GM06990 (cell line): ENCODE measurements around the gene MYH7.

Experiments used
- DNase-seq: peaks from one replicate; pipeline ENCODE4 v3.0.0-alpha.2; 2011; ENCODE audit not compliant: insufficient read length; ENCODE audit errors: extremely low read depth
- H3K27me3 ChIP-seq: replicated peaks from 2 replicates; pipeline ENCODE4 v1.6.0; 2011; ENCODE audit warnings: low read length; ENCODE audit not compliant: control insufficient read depth, insufficient read depth
- H3K36me3 ChIP-seq: 2 replicates; pipeline ENCODE4 v1.5.1; 2011; ENCODE audit warnings: low read length; ENCODE audit not compliant: control insufficient read depth, insufficient read depth
- H3K4me3 ChIP-seq: replicated peaks from 2 replicates; pipeline ENCODE4 v1.5.1; 2011; ENCODE audit warnings: low read depth, mild to moderate bottlenecking, control low read depth, low read length
- CTCF ChIP-seq: IDR thresholded peaks from 2 replicates; pipeline ENCODE4 v1.5.1; 2011; ENCODE audit warnings: low read length, control low read depth, mild to moderate bottlenecking, inconsistent platforms; ENCODE audit not compliant: insufficient read depth, poor library complexity, severe bottlenecking

MYH7 gene

GRCh38 chr14:23478109-23478759 is 42.8 kb upstream of the MYH7 start:
- TF ChIP-seq CTCF, result peak; percentile 61
- Histone ChIP-seq H3K4me3 (no peak overlapping the region), H3K36me3 (peaks cover 11% of the 10 kb centered on the region)

DNA sequence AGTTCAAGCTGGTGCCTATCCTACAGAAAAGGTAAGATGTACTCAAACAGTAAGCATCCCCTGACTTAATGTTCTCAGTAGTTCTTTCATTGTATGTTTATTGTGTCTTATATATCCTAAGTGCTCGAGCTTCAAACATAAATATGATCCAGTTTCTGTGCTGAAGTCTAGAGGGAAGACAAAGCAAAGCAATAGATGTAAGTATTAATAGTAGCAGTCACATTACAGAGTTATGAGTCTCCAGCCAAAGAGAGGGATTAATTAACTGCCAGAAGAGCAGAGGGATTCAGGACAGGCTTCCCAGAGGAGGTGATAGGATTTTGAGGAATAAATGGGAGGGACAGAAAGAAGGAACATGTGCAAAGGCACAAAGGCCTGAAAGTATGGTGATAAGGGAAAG is 35.5 kb upstream of the MYH7 start:
- DNase-seq, result no peak
- no peak for TF ChIP-seq CTCF
- Histone ChIP-seq H3K4me3 (no peak overlapping the region), H3K36me3 (peaks cover 1% of the 10 kb centered on the region), H3K27me3 (no peaks in the 10 kb centered on the region)

More at GRCh38 chr14:23478109-23478759, 42.8 kb upstream of the MYH7 start:
- DNase-seq, result no peak
- H3K27me3 ChIP-seq, result no peaks in the 10 kb centered on the region

GRCh38 chr14:23469906-23470403 is 34.5 kb upstream of the MYH7 start:
- no peak for TF ChIP-seq CTCF
- no peaks in the 10 kb centered on the region for H3K27me3 ChIP-seq
- peaks cover 1% of the 10 kb centered on the region for H3K36me3 ChIP-seq
- H3K4me3 ChIP-seq, result peak overlapping the region; percentile 85
- no peak for DNase-seq

- H3K27me3 ChIP-seq, result no peaks in the 10 kb centered on the region
- peak within 1 kb of the TSS; percentile 85 for H3K4me3 ChIP-seq
- peaks cover 1% of the 10 kb centered on the region for H3K36me3 ChIP-seq
- TF ChIP-seq CTCF, result peak; percentile 69
- peak; percentile 88 for DNase-seq
Observed at GRCh38 chr14:23469127-23469905, 33.9 kb upstream of the MYH7 start, which contains the start of gene NGDN. TSS of gene NGDN (plus strand) at chr14:23469703. CDS start at chr14:23469716, 13 bp downstream.

DNA sequence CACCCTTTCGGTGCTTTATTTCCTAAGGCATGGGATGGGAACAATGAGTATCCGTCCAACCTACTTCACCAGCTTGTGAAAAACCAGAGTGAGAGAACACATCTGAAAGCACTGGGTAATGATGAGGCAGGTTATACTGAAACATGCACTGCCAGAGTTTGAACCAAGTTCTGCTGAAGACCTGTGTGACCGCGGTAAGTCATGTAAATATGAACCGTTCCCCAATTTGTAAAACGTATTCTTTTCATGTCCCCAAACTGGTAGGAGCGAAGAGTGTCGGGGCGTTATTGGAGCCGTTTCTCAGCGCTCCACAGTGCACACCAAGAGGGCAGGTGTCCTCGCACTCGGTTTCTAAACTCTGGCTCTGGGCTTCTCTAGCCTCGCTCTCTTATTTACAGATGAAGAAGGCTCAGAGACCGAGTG is 33.3 kb upstream of the MYH7 start:
- Histone ChIP-seq H3K36me3 (no peaks in the 10 kb centered on the region; the same call in none of the 2 replicates), H3K27me3 (no peaks in the 10 kb centered on the region), H3K4me3 (peak overlapping the region; percentile 33; the same call in 1 of the 2 replicates)
- no peak for DNase-seq
- no peak for TF ChIP-seq CTCF
